NCI-H146 treated with DMSO at 0.1 percent for 48 hours (cell line): Measurements from ENCODE around the gene GRK3.

Experiments
- DNase-seq: peaks from one replicate; lab custom pipeline; 2025; ENCODE audit not compliant: unreplicated experiment; lab: John Stamatoyannopoulos, UW

Gene GRK3

GRCh38 chr22:25751174-25751581, 186.7 kb downstream of the GRK3 start:
- no peak for DNase-seq

- DNase-seq, result no peak
Observed at GRCh38 chr22:25752615-25753214, 188.2 kb downstream of the GRK3 start.

GRCh38 chr22:25753252-25753651, 188.8 kb downstream of the GRK3 start:
- DNase-seq, result no peak

DNA sequence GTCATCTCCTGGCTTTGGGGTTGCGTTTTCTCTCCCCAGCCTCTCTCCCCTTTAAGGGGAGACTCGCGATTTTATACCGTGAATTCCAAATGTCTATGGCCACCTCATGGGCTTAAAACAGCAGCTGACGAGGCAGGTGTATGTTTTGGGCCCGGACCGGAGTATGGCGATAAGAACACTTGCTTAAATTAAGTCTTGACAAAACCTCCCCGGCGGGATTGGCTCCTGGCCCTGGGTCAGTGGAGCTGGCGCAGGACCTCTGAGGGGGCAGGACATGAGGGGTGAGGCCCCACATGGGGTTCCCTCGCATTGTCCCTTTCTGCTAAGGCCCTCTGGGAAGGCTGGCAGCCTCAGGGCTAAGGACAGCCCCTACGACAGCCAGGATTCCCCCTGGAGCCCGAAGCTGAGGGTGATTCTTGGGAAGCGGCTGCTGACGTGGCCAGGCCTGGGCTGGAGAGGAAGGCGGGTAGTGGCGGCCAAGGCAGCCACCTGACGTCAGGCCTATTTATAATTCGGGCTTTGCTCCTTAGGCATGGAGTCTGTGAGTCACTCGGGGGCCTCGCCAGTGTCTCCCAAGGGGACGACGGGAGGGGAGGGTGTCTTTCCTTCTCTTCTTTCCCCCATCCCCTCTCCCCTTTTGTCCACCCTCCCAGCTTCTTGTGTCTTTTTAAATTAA, 190.2 kb downstream of the GRK3 start:
- DNase-seq, result no peak

GRCh38 chr22:25757686-25758085, 193.2 kb downstream of the GRK3 start:
- DNase-seq, result no peak

GRCh38 chr22:25758316-25758715, 193.8 kb downstream of the GRK3 start:
- DNase-seq, result no peak

- DNase-seq, result no peak
Observed at GRCh38 chr22:25759825-25760231, 195.4 kb downstream of the GRK3 start.

DNA sequence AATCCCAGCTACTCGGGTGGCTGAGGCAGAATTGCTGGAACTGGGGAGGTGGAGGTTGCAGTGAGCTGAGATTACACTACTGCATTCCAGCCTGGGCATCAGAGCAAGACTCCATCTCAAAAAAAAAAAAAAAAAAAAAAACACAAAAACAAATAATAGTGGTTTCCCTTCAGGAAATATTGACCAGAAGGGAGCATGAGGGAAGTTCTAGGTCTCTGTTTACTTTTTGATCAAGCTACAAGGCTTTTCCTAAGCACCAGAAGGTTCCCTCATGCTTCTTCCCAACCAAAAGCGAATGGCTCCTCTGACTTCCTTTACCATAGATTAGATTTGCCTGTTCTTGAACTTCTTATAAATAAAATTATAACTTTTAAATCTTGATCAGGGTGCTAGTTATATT, 195.8 kb downstream of the GRK3 start:
- DNase-seq, result no peak

GRCh38 chr22:25760848-25761595, 196.5 kb downstream of the GRK3 start:
- DNase-seq, result no peak

- no peak for DNase-seq
Observed at GRCh38 chr22:25762147-25762546, 197.7 kb downstream of the GRK3 start.

- no peak for DNase-seq
Observed at GRCh38 chr22:25763239-25763777, 198.8 kb downstream of the GRK3 start.

DNA sequence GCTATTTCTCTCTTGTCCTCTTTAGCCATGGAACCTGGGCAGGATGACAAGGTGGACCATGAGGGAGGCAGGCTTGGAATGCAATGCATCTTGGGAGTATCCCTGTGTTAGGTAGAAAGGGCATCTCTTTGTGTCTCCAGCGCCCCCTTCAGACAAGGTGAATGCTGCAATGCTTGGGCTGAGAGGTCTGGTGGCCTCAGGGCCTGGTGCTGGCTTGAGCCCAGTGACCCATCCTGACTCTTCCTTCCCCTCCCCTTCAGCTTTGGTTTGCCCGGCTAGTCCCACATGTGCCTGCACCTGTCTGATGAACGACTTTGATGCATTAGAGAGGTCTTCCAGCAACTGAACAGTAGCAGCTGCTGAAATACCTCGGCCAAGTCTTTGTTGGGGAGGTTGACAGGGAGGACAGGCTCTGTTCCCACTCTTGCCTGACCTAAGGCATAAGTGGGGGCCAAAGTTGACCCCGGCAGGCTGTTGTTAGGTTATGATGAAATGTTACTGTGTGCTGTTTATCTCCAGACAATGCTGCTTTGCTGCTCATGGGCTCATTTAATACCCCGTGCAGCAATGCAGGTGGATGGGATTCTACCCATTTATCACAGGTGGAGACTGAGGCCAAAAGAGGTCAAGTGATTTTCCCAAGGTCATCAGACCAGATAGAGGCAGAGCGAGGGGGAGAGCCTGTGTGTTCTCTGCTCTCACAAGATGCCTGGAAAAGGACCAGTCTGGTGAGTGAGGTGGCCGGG, 200.0 kb downstream of the GRK3 start:
- no peak for DNase-seq

DNA sequence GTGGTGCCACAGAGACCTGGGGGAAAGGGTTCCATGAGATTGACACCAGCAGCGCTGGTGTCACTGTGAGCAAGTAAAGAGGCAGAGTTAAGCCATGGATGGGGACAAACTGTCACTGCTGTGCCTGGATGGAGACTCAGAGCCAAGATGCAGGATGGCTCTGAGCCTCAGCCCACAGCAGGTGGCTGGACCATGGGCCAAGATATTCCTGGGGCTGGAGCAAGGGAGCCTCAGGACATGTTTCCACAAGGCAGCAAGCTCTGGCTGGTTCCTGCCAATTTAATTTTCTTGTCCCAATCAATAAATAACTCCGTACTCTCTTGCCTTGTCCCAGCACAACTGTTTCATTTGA, 200.5 kb downstream of the GRK3 start:
- DNase-seq, result no peak

GRCh38 chr22:25765801-25766200, 201.3 kb downstream of the GRK3 start:
- DNase-seq, result no peak

DNA sequence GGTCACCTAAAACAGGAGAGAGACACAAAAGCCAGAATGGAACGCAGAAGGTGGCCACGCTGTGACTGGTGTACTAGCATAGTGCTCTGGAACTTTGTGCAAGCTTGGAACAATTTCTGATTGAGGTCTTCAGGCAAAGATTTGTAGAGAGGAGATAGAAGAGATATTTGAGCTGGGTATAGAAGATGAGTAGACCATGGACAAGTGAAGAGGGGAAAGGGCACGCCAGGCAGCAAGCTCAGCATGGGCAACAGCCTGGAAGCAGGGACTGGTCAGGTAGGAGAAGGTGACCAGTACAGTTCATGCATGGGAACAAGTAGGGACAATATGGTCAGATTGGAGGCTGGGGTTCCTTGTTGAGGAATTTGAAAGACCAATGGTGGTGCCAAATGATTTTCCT, 201.9 kb downstream of the GRK3 start:
- no peak for DNase-seq

DNA sequence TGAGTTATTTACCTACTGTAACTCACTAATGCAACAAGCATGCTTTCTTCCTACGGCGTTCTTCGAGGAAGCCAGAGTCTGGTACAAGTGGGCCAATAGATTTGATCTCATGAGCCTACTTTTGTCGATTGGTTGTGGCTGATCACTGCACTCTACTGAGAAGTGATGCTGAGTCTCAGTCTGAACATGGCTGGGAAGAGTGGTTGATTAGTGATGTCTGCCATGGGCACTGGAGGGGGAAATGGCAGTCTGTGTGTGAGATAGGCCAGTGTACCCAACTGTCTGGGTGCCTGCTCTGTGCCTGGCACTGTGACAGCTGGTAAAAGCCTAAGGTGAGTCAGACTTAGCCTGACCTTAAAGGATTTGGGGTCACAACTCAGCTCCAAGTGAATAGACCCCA, 205.9 kb downstream of the GRK3 start:
- no peak for DNase-seq

DNA sequence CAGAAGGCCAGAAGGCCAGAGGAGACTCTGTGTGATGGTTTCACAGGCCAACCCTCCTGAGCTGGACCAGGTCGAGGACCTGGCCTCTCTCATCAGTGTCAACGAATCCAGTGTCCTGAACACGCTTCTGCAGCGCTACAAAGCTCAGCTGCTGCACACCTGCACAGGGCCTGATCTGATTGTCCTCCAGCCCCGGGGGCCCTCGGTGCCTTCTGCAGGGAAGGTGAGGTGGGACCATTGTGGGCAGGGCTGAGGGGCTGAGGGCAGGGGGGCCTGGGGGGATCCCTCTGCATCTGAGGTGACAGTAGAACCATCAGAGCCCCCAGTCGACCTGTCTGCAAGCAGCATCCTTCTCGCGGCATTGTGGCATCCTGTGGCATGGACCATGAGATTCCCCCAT, 207.8 kb downstream of the GRK3 start:
- no peak for DNase-seq

GRCh38 chr22:25774575-25775026, 210.1 kb downstream of the GRK3 start:
- DNase-seq, result no peak

GRCh38 chr22:25775531-25775930, 211.1 kb downstream of the GRK3 start:
- no peak for DNase-seq

- DNase-seq, result no peak
Observed at GRCh38 chr22:25777411-25777810, 212.9 kb downstream of the GRK3 start.

- DNase-seq, result peak; percentile 5
Observed at GRCh38 chr22:25777870-25778269, 213.4 kb downstream of the GRK3 start.
